HL-60/S4 treated with phorbol 12-myristate 13-acetate at 8.2 ng/mL for 4 days and 3 days (cell line): ENCODE data around the gene MPP3.
"Not testable (repeated sequence)": the region's sequence is repeated elsewhere in the genome, so short reads cannot be mapped to it uniquely, and the experiment has no call there.

Experiments
- in situ Hi-C: fragments of 300-500 bp; cut with MboI; formaldehyde crosslinking; loops from 2 replicates; pipeline ENCODE4 v1.15.0; 2022; ENCODE audit warnings: low sequenced_read_pairs

The MPP3 gene, protein sequence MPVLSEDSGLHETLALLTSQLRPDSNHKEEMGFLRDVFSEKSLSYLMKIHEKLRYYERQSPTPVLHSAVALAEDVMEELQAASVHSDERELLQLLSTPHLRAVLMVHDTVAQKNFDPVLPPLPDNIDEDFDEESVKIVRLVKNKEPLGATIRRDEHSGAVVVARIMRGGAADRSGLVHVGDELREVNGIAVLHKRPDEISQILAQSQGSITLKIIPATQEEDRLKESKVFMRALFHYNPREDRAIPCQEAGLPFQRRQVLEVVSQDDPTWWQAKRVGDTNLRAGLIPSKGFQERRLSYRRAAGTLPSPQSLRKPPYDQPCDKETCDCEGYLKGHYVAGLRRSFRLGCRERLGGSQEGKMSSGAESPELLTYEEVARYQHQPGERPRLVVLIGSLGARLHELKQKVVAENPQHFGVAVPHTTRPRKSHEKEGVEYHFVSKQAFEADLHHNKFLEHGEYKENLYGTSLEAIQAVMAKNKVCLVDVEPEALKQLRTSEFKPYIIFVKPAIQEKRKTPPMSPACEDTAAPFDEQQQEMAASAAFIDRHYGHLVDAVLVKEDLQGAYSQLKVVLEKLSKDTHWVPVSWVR

DNA sequence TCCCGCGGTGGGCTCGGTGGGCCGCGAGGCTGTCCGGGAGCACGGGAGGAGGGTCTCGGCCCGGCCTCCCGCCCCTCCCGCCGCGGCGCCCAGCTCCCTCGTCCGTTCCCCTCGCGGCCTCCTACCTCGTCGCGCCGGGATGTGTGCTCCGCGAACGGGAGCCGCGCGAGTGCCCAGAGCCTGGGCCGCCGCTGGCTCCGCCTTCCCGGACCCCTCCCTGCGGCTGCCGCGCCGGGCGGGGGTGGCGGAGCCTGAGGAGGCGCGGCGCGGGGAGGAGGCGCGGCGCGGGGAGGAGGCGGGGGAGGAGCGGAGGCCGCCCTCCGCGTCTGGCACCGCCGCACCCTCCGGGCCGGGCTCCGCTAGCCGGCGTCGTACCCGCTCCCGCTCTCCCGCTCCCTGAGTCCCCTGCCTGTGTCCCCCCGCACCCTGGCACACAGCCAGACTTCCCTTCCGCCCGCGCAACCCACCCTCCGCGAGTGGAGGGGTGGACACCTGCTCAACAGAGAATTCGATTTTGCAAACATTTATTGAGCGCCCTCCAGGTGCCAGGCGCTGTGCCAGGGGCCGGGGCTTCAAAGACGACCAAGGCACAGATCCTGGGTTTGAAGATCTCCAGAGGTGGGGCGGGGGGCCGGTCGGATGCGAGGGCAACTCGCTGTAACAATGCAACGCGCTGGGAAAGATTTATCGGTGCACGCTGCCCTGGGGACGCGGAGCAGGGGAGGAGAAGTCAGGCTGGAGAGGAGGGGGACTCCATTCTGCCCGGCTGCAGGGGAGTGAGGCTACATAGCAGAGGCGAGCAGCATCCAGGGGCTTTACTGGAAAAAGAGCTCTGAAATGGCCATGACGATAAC, at the start of gene MPP3:
Gene MPP3 (minus strand): TSS at position 171 of the 854 bp plus-strand sequence. CDS start 1,240 bp downstream, outside the sequence.
- in situ Hi-C loops: no loop called here

DNA sequence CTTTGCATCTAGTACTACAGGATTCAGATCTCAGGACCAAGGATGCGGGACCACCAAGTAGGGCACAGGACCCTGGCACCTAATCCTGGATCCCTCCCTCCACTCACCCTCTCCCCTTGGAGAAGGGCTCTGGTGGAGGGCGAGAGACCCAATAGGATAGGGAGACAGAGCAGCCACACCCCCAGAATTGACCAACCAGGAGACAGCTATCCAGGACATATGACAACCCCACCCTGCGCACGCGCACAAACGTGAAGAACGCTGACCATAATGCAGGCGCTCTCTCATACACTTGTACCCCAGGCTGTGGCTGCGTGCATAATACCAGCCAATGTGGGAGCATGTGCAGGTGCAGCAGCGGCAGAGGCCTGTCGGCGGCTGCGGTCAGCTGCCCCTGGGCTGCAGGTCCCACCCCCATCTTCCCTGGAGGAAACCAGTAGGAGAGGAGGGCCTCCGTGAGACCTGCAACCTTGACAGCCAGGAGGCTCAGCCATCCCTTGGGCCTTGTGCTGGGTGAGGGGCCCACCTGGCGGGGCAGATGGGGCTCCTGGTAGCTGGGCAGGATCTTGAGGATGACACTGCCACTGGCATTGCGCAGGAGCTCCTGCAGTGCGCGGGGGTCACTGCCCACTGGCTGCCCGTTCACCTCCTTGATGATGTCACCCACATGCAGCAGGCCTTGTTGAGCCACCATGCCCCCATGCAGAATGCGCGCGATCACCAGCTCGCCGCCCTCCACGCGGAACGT, 49.0 kb upstream of the MPP3 start:
- in situ Hi-C loops: no loop called here

DNA sequence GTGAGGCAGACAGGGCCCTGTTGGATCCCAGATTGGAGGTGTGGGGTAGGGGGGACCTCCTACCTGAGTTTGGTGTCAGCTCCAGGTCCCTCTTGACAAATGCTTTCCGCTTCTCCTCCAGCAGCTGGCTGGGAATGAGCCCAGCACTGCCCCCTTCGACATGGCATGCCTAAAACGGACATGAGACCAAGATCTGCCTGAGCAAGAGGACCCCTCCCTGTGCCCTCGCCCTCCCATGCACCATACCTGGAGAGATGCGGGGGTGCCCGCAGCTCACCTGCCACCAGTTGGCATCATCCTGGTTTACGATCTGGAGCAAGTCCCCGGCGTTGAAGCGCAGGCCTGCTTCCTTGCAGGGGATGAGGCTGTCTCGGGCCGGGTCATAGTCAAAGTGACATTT, 48.2 kb upstream of the MPP3 start:
- in situ Hi-C loops: no loop called here

DNA sequence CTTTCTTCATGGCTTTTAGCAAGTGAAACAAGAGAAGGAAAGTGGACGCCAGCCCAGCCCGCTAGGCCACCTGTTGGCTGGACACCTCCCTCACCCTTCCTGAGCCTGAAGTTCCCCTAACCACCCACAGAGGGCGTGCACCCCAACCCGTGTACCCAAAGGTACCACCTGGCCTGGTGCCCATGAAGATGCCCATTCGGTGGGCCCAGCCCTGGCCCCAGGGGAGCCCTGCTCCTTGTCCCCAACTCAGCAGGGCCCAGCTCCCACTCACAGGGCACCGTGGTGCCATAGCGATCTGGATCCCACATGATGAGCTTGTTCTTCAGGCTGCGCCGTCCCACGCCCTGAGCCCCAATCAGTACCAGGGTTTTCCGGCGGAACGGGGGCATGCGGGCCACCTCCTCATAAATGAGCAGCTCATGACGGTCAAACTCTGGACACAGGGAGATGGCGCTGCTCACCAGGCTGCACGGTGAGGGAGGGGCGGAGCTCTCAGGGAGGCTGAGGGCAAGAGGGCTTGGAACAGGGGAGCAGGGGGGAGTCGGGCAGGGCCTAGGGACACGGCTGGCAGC, 47.6 kb upstream of the MPP3 start:
- in situ Hi-C loops: no loop called here

DNA sequence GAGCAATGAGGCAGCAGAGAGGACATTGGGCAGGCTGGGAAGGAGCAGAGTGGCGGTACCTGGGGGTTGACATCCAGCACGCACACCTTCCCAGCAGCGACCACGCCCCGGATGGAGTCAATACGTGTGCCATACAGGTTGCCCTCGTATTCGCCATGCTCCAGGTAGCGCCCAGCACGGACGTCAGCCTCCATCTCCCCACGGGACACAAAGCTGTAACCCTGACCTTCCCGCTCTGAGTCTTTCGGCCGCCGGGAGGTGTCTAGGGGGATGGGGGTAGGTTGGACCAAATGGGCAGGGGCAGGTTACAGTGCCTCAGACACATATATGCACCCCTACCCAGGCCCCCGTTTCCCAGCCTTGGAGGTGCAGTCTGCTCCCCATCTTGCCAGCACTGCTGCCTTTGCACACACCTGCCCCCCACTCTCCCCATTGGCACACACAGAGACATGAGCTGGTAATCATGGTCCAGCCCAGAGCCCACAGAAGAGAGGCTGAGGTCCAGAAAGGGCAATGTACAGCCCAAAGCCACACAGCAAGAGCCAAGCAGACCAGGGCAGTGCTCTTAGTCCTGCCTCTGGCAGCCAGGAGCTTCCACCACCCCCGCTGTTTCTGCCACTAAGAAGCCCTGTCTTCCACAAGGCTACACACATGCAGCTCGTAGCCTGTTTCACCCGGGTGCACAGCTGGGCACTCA, 46.9 kb upstream of the MPP3 start:
- in situ Hi-C loops: no loop called here

DNA sequence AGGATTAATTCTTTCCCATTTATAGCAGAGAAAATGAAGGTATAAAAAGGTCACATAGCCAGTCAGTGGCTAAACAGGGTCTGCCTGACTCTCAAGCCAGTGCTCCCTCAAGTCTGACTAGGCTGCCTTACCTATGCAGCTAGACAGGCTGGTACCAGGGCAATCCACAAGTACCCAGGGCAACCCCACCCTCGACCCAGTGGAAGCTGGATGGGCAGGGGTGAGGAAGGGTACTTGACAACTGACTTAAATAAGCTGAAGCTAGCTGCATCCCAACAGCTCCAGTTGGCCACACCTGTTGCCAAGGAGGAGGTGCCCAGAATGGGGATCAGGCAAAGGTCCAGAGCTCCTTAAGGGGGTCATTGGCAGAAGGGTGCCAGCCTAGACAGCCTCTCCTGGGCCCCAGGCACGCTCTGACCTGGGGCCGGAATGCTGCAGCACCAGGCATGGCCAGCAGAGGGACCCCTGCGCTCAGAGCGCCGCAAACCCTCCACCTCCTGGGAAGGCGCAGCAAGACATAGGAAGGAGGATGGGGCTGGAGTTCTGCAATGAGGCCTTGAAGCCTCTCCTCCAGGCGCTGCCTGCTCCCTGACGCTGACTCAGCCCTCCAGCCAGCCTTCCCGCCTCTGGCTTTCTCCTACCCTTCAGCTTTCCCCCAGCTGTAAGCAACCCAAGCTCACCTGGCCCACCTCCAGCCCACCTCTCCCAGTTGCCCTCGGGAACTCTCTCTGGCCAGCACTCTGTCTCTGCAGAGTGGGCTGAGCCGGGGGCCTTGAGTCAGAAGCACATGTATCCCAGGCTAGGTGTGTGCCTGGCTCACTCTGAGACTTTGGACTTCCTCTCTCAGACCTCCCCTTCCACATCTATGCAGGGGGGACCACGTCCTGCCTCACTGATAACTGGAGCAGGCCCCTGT, 45.6 kb upstream of the MPP3 start:
- in situ Hi-C loops: no loop called here

DNA sequence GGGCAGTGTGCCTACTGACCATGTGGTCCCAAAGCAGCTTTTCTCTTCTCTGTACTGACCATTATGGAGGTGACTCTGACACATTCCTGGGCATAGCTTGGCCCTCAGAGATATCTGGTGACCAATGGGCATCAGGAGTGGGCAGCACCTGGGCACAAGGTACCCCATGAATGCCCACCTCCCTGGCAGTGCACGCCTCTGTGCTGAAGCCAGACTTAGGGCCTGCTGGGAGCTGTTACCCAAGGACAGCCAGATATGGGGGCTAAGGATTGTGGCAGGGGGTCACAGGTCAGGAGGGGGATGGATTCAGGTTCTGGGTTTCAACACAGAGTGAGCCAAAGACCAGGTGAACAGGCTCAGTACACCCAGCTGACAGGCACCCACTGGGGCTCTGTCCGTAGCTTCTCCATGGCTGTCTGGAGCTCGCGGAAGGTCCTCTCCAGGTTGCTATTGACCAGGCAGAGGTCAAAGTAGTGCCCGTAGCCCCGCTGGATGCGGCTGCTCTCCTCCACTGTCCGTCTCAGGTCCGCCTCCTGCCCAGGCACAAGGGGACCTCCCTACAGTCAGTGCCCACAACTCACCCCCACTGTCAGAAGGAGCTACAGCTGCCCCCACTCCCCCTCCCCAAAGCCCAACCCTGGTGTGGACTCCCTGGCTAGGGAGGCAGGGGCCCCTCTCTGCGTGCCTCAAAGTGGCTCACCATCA, 44.7 kb upstream of the MPP3 start:
- in situ Hi-C loops: no loop called here

DNA sequence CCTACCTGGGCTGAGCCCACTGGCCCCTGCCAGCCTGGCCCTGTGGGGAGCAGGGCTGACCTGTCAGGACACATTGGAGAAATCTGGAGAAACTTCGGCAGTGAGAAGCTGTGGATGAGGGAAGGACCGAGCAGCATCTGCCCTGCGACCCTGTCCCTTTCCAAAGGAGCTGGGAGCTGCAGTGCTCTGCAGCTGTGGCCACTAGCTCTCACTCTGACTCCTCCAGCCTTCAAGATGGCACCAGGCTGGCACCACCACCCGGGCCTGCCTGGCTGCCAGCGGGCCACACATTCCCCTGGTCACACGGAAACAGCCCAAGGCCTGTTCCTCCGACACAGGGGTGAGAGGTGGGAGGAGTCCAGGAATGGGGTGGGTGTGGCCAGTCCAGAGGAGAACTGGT, 44.1 kb upstream of the MPP3 start:
- in situ Hi-C loops: no loop called here

DNA sequence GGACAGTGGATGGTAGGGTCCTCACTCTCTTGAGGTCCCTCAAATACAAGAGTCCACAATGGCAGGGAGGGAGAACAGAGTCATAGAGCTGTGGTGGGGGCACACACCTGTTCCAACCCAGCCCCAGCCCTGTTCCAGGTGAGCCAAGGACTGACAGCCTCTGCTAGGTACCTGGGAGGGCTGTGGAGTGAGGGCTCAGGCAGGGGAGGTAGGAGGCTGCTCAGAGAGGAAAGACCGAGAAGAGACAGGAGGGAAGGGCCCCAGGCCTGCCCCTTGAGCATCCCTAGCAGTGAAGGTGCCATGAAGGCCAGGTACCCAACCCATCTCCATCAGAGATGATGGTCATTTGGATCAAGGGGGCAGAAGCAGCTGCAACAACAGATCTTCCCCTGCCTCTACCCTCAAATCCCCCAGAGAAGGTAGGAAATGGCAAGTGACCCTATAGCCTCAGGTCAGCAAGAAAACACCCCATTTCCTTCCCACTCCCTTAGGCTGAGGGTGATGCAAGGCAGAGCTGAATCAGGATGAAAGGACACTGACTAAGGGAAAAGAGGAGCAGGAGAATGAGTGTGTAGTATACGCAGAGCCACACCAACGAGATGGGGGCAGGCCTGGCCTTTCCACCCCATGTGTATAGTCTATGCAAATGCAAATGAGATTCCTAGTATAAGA, 42.7 kb upstream of the MPP3 start:
- in situ Hi-C loops: no loop called here

DNA sequence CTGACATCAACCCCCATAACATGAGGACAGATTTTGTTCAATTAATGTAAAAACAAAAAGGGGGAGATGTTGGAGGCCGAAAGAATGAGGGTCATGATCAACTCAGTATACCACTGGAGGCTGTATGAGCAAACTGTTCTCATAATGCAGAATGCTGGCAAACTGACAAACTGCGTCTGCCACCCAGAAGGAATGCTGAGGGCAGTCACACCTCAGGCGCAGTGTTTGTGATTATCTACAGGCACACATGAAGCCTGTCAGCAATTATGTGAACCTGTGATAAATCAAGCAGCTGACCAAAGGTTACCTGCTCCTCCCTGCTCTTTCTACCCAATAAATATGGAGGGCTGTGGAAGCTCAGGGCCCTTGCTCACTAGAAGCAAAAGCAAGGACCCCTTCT, 41.3 kb upstream of the MPP3 start:
- in situ Hi-C loops: no loop called here

DNA sequence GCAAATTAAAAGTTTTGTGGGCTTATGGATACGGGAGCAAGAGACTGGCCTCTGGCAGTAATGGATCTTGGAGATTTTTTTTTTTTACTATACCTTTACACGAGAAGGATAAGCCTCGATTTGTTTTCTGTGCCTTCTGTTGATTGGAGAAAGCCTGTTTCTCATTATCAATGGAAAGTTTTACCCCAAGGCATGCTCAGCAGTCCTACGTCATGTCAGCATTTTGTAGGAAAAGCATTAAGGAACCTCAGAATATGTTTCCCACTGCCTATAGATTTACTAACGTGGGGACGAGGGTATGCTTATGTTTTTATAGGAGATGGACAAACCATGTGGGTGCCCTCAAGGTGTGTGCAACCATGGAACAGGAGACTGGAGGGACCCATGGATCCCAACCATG, 40.9 kb upstream of the MPP3 start:
- in situ Hi-C loops: no loop called here

DNA sequence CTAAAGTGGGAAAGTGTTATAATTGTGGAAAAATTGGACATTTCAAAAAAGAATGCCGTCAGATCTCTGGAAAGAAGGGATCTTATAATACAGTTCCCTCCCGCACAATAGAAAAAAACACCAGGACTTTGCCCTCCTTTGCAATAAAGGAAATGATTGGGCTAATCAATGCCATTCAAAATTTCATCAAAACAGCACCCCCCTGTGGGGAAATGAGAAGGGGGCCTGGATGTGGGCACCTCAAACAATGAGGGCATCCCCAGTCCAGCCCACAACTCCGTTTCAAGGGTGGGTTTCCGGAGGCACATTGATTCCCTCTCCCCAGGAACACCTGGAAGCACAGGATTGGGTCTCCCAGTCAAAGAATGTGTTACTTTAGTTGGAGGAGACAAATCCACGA, 40.1 kb upstream of the MPP3 start:
- in situ Hi-C loops: no loop called here

DNA sequence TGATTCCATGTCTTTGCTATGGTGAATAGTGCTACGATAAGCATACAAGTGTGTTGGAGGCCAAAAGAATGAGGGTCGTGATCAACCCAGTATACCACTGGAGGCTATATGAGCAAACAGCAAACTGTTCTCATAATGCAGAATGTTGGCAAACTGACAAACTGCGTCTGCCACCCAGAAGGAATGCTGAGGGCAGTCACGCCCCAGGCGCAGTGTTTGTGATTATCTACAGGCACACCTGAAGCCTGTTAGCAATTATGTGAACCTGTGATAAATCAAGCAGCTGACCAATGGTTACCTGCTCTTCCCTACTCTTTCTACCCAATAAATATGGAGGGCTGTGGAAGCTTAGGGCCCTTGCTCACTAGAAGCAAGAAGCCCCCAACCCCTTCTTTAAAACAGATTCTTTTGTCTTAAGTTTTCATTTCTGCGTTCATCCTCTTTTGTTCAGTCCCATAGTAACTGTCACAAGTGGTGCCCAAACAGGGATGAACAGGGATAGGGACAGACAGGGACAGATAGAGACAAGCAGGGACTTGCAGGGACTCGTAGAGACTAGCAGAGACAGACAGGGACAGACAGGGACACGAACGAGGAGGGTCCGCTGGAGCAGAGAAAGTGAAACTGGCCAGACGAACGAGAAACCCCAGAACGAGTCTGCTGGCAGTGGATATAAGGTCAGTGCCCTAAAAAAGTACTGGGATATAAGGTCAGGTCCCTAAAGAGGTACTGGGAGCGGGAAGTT, 39.2 kb upstream of the MPP3 start:
- in situ Hi-C loops: no loop called here

DNA sequence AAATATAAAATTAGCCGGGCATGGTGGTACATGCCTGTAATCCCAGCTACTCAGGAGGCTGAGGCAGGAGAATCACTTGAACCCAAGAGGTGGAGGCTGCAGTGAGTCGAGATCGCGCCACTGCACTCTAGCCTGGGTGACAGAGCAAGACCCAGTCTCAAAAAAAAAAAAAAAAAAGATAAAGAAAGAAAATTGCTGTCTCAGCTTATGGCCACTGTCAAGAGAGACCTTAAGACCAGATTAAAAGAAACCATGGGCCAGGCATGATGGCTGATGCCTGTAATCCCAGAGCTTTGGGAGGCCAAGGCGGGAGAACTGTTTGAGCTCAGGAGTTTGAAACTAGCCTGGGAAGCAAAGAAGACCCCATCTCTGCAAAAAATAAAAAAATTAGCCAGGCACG, 36.1 kb upstream of the MPP3 start:
- in situ Hi-C loops: not testable (repeated sequence)

DNA sequence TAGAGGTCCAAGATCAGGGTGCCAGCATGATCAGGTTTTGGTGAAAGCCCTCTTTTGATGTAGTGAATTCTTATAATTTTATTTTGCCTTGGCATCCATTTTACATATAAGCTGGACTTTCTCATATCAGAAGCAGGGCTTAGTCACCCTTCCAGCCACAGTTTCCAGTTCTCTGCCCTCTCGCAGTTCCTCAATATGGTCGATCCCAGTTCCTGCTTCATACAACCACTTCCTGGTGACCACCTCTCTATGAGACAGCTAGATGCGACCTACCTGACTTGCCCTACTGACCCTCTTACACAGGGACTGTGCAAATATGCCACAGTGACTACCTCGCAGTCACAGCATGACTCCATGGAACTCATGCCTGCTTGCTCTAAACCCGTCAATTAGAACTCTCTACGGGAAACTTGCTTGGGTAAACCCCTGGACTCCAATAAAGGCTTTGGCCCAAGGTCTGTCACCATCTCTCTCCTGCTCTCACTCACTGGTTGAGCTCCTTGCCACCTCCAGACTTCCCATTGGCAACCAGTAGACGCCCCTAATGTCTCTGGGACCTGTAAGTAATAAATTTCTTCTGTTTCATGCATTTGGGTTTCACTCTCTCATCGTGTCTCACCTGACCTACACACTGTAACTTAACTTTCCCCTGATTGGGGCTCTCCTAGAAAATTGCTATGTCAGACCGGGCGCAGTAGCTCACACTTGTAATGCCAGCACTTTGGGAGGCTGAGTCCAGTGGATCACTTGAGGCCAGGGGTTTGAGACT, 35.5 kb upstream of the MPP3 start:
- in situ Hi-C loops: no loop called here

DNA sequence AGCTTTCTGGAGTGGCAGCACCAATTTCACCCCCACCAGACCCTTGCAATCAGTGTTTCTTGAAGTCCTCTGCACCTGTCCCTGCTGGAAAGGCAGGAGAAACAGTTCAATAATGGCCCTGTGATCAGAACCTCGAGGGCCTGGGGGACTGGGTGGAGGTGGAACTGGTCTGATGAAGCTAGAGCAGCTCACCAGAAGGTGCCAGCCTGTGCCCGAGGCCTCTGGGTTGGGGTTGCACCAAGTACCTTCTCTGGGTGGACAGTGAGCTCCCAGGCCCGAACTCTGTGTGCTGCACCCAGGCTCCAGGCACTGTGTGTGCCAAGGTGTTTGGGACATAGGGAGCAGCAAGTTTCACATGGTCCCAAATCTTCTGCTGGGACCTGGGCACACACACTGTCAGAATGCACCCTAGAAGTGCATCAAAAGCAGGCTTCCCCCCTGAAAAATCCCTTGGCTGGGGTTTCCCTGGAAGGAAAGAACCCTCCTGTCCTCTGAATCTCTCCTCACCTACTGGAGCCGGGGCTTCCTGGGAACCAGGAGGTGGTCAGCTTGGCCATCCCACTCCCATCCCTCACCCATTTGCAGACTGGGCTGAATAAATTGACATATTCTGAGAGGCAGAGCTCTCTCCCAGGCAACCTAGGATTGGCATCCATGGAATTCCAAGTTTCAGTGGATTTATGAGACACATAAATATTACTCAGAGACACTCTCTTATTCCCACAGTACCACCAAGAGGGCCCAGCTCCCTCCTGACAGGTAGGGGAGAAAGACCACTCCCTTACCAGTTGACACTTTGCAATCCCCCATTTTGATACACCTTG, 31.4 kb upstream of the MPP3 start:
- in situ Hi-C loops: no loop called here
